ENCODE data around the gene NDE1.

- TF ChIP-seq TAF1 (IDR thresholded peaks at IDR 0.05; ENCODE audit: low read depth) (no peak), CEBPB (IDR thresholded peaks at IDR 0.05) (no peak), FOXM1 (IDR thresholded peaks at IDR 0.05; ENCODE audit: borderline replicate concordance, low read depth) (no peak), ZBTB7A (IDR thresholded peaks at IDR 0.05; ENCODE audit: low read depth) (no peak), YY1 (IDR thresholded peaks at IDR 0.05; ENCODE audit: low read depth) (no peak), TCF12 (IDR thresholded peaks at IDR 0.05; ENCODE audit: low read depth) (no peak), CREB1 (IDR thresholded peaks at IDR 0.05; ENCODE audit: low read depth) (no peak)
Measured at GRCh38 chr16:15690296-15690695, 40.3 kb downstream of the NDE1 start.
